Subcutaneous abdominal adipose tissue (tissue), 5 donors: ENCODE data around the gene OTUD5.

Experiments used
- H3K27ac ChIP-seq: one replicate; pipeline ENCODE4 v1.7.0; 2013; ENCODE audit warnings: low read depth, mild to moderate bottlenecking, inconsistent platforms, low read length, moderate library complexity
- H3K27me3 ChIP-seq, 5 donors: one replicate each; pipeline ENCODE4 v1.7.0; 2013; ENCODE audit warnings: low read length in 5 of 5, inconsistent platforms in 1 of 5; ENCODE audit not compliant: control insufficient read depth in 5 of 5, insufficient read depth in 4 of 5
- H3K36me3 ChIP-seq, 5 donors: one replicate each; pipeline ENCODE4 v1.7.0; 2013; ENCODE audit warnings: low read length in 5 of 5; ENCODE audit not compliant: control insufficient read depth in 5 of 5, insufficient read depth in 5 of 5
- H3K4me1 ChIP-seq, 5 donors: one replicate each; pipeline ENCODE4 v1.7.0; 2013; ENCODE audit warnings: low read length in 5 of 5, mild to moderate bottlenecking in 3 of 5, moderate library complexity in 1 of 5; ENCODE audit not compliant: control insufficient read depth in 5 of 5, insufficient read depth in 5 of 5
- H3K4me3 ChIP-seq, 5 donors: one replicate each; pipeline ENCODE4 v1.7.0; 2013; ENCODE audit warnings: low read length in 5 of 5, low read depth in 1 of 5
- H3K9ac ChIP-seq, 5 donors: one replicate each; pipeline ENCODE4 v1.7.0; 2013; ENCODE audit warnings: low read length in 5 of 5, mild to moderate bottlenecking in 4 of 5, moderate library complexity in 3 of 5
- H3K9me3 ChIP-seq, 5 donors: one replicate each; pipeline ENCODE4 v1.7.0; 2013; ENCODE audit warnings: low read length in 5 of 5; ENCODE audit not compliant: control insufficient read depth in 5 of 5
- donor health status: healthy.
- donor health status: healthy.
- donor health status: healthy.
- donor health status: healthy.
- donor health status: healthy.

The OTUD5 gene

GRCh38 chrX:48927736-48928382 is 29.5 kb downstream of the OTUD5 start:
- Histone ChIP-seq H3K36me3 (peaks cover 4 to 52% (median 39%) of the 10 kb centered on the region in 5 donors), H3K27ac (no peak overlapping the region), H3K4me1 (no peaks in the 10 kb centered on the region), H3K9ac (no peak overlapping the region), H3K9me3 (peaks cover 0 to 2% (median 2%) of the 10 kb centered on the region in 5 donors), H3K27me3 (peaks cover 0 to 10% (median 7%) of the 10 kb centered on the region in 5 donors), H3K4me3 (no peak overlapping the region)

GRCh38 chrX:48927123-48927522 is 30.3 kb downstream of the OTUD5 start:
- H3K4me1 ChIP-seq: no peaks in the 10 kb centered on the region
- no peak overlapping the region for H3K4me3 ChIP-seq
- H3K36me3 ChIP-seq: peaks cover 4 to 57% (median 41%) of the 10 kb centered on the region in 5 donors
- H3K9me3 ChIP-seq: no peaks in the 10 kb centered on the region
- H3K27me3 ChIP-seq: peaks cover 0 to 10% (median 7%) of the 10 kb centered on the region in 5 donors
- no peak overlapping the region for H3K9ac ChIP-seq
- H3K27ac ChIP-seq: no peak overlapping the region

GRCh38 chrX:48924270-48924669 is 33.1 kb downstream of the OTUD5 start:
- Histone ChIP-seq H3K9me3 (no peaks in the 10 kb centered on the region), H3K4me1 (peaks cover 0 to 9% (median 4%) of the 10 kb centered on the region in 5 donors), H3K27me3 (peaks cover 0 to 15% (median 7%) of the 10 kb centered on the region in 5 donors), H3K9ac (no peak overlapping the region), H3K27ac (no peak overlapping the region), H3K4me3 (no peak overlapping the region), H3K36me3 (peaks cover 0 to 51% (median 37%) of the 10 kb centered on the region in 5 donors)

GRCh38 chrX:48923771-48924170 is 33.6 kb downstream of the OTUD5 start:
- H3K4me3 ChIP-seq: no peak overlapping the region
- H3K4me1 ChIP-seq: peaks cover 0 to 12% (median 8%) of the 10 kb centered on the region in 5 donors
- H3K36me3 ChIP-seq: peaks cover 0 to 51% (median 37%) of the 10 kb centered on the region in 5 donors
- no peaks in the 10 kb centered on the region for H3K9me3 ChIP-seq
- H3K27me3 ChIP-seq: peaks cover 0 to 15% (median 7%) of the 10 kb centered on the region in 5 donors
- H3K27ac ChIP-seq: no peak overlapping the region
- no peak overlapping the region for H3K9ac ChIP-seq

GRCh38 chrX:48920718-48921104 is 36.7 kb downstream of the OTUD5 start:
- Histone ChIP-seq H3K4me3 (no peak overlapping the region), H3K36me3 (peaks cover 0 to 39% (median 30%) of the 10 kb centered on the region in 5 donors), H3K27me3 (peaks cover 0 to 18% (median 3%) of the 10 kb centered on the region in 5 donors), H3K9me3 (no peaks in the 10 kb centered on the region), H3K4me1 (peaks cover 0 to 27% (median 26%) of the 10 kb centered on the region in 5 donors), H3K27ac (no peak overlapping the region), H3K9ac (no peak overlapping the region)

GRCh38 chrX:48919947-48920717 is 37.3 kb downstream of the OTUD5 start:
- Histone ChIP-seq H3K4me3 (peak overlapping the region in 1 of 5 donors; percentile 64), H3K4me1 (peaks cover 0 to 27% (median 26%) of the 10 kb centered on the region in 5 donors), H3K9ac (no peak overlapping the region), H3K27ac (peak overlapping the region; percentile 30), H3K27me3 (peaks cover 0 to 18% (median 3%) of the 10 kb centered on the region in 5 donors), H3K9me3 (no peaks in the 10 kb centered on the region), H3K36me3 (peaks cover 0 to 35% (median 25%) of the 10 kb centered on the region in 5 donors)

- peaks cover 0 to 37% (median 23%) of the 10 kb centered on the region in 5 donors for H3K36me3 ChIP-seq
- no peaks in the 10 kb centered on the region for H3K9me3 ChIP-seq
- H3K4me3 ChIP-seq: peak overlapping the region; percentile 43 to 64 (median 58)
- peaks cover 0 to 27% (median 26%) of the 10 kb centered on the region in 5 donors for H3K4me1 ChIP-seq
- H3K9ac ChIP-seq: peak overlapping the region in 2 of 5 donors; percentile 17 to 45
- peak overlapping the region; percentile 30 for H3K27ac ChIP-seq
- peaks cover 0 to 17% (median 3%) of the 10 kb centered on the region in 5 donors for H3K27me3 ChIP-seq
Observed at GRCh38 chrX:48919360-48919841, 38.0 kb downstream of the OTUD5 start.

GRCh38 chrX:48918643-48919340 is 38.6 kb downstream of the OTUD5 start, which contains the start of gene PIM2:
Gene PIM2 (minus strand): TSS chrX:48919024. CDS start chrX:48918834, 190 bp downstream.
- Histone ChIP-seq H3K4me3 (peak within 1 kb of the TSS; percentile 43 to 64 (median 58)), H3K9me3 (no peaks in the 10 kb centered on the region), H3K4me1 (peaks cover 0 to 27% (median 26%) of the 10 kb centered on the region in 5 donors), H3K27me3 (peaks cover 0 to 12% (median 4%) of the 10 kb centered on the region in 5 donors), H3K9ac (peak within 1 kb of the TSS in 2 of 5 donors; percentile 17 to 45), H3K36me3 (peaks cover 0 to 37% (median 19%) of the 10 kb centered on the region in 5 donors), H3K27ac (peak within 1 kb of the TSS; percentile 41)

- Histone ChIP-seq H3K4me1 (peaks cover 0 to 27% (median 26%) of the 10 kb centered on the region in 5 donors), H3K27me3 (peaks cover 0 to 8% (median 4%) of the 10 kb centered on the region in 5 donors), H3K4me3 (peak overlapping the region; percentile 23 to 64 (median 57)), H3K36me3 (peaks cover 0 to 36% (median 14%) of the 10 kb centered on the region in 5 donors), H3K9ac (peak overlapping the region in 1 of 5 donors; percentile 45), H3K27ac (peak overlapping the region; percentile 41), H3K9me3 (no peaks in the 10 kb centered on the region)
Observed at GRCh38 chrX:48918301-48918642, 39.1 kb downstream of the OTUD5 start.
